Activated CD4-positive, alpha-beta T cell treated with anti-CD3 and anti-CD28 coated beads, Interleukin-2, amount 50 U/mL, for 24 hours (primary cell): Measurements from ENCODE around the gene FAM53B.

ENCODE experiments used
- DNase-seq, 2 donors: peaks; one replicate each; pipeline ENCODE4 v3.0.0-alpha.2; 2020; ENCODE audit warnings: low read depth in 1 of 2, low spot score in 1 of 2

FAM53B gene

GRCh38 chr10:124681626-124682552 is 62.3 kb downstream of the FAM53B start:
- DNase-seq, result no peak

DNA sequence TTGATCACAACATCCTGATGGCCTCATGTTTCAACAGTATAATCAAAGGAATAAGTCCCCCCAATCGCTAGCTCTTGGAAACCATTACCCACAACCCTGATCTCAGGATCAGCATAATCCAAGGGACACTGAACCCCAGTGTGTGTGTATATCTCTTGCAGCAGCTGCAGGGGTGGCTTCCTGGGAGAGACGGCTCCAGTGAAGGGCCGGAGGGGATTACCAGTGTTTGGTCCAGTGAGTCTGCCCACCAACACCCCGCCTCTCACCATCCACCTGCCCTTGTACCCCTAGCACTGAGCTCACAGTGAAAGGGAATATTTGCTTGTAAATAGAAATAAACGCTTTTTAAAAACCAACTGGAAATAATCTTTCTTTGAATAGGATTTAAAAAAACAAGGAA is 63.1 kb downstream of the FAM53B start:
- DNase-seq, result no peak

DNA sequence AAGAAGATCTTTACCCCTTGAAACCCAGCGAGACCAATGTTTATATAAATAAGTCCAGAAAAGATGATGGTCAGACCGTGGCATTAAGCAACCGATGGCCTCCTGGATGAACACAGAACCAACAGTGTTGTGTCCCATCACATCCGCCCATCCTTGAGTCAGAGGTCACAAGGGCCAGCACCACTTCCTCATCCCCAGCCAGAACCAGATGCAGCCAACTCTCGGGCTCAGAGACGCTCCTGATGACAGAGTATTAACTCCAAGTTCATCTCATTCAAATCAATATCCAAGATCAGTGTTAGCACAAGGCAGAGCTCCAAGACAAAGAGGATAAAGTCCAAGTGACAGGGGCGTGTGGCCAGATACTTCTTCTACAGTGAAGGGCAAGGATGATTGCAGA is 63.5 kb downstream of the FAM53B start:
- DNase-seq, result no peak

DNA sequence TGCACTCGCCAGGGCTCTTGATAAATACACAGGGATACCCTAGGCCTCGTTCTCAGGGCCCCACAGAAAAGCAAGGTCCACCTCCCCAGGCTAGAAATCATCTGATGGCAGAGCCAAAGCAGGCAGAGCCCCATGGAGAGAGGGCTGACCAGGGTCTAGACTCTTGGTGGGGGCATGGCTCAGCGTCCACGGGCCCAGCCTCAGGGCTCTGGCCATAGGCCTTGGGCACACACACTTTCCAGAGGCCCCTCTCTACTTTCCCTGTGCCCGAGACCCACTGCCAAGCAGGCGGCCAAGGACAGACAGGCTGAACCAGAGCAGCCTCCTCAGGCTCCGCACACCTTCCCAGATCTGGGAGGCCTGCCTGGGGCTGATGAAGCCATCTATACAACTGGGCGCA is 64.8 kb downstream of the FAM53B start:
- no peak for DNase-seq

GRCh38 chr10:124678557-124679240 is 65.5 kb downstream of the FAM53B start:
- DNase-seq, result no peak

DNA sequence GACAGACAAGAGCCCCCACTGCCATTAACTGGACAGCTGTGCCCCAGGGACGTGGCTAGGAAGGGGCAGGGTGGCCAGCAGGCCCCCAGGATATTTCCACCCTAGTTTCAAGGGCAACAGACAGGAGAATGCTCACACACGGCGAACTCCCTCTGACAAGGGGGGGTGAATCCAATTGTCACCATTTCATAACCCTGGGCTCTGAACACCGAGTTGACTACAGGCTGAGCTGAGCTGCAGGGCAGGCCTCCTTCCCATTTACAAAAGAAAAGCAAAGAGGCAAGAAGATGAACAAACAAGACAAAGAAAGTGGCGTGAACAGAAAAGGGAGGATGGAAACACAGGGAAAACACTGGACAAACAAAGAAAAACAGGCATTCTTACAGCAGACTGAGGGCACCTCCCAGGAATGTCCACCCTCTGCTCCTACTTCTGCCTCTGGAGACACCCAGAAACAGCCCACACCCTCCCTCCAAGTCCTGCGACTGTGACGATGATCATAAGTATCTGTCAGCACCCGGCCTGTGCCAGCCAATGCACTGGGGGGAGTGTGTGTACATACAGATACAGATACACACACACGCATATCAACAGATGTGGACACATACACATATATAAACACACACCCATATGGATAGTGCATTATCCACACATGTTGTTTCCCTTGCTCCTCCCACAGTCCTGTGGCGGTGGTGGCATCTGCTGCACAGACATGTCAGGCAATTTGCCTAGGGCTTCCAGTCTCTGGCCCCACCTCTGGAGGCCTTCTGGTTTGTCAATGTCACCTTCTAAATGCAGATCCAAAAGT is 66.2 kb downstream of the FAM53B start:
- no peak for DNase-seq

DNA sequence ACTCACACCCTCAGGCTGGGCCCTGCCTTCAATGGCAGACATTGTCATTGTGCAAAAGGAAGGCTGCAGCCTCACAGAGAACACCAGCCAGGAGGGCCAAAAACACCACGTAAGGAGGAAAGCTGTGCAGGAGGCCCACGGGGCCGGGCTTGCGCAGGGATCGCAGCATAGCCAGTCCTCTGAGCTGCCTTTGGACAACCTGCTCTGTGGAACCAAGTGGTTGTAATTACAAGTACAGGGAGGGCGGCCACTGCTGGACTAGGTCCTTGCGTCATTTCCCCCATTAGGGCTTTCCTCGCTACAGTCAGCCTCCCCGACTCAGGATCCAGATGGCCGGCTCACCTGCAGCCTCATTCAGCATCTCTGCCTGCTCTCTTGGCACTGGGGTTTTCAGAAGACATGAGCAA is 66.9 kb downstream of the FAM53B start:
- no peak for DNase-seq

- DNase-seq, result no peak
These were observed 67.6 kb downstream of the FAM53B start for GRCh38 chr10:124676416-124677062.

- no peak for DNase-seq
These were observed 68.4 kb downstream of the FAM53B start for GRCh38 chr10:124675824-124676223.

GRCh38 chr10:124675261-124675660 is 68.9 kb downstream of the FAM53B start:
- DNase-seq, result no peak

DNA sequence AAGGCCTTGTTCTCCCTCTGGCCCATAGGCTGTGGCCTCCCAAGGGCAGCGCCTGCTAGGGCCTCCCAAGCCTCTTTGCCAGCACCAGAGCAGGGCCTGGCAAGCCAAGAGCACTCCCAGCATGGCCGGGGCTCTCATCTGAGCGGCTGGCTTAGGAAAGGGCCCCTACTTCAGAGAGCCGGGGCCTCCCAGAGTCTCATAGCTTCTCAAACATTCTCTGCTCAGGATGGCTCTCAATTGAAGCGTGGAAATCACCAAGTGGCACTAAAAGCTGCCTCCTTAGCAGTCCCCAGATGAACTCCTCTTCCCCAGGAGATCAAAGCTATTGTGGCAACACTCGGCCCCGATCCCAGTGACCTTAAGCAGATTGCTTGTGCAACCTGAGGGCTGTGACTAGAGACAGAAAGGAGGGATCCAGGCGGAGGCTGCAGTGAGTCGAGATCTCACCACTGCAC is 69.4 kb downstream of the FAM53B start:
- DNase-seq, result no peak

GRCh38 chr10:124672181-124672638 is 72.0 kb downstream of the FAM53B start:
- DNase-seq, result no peak

DNA sequence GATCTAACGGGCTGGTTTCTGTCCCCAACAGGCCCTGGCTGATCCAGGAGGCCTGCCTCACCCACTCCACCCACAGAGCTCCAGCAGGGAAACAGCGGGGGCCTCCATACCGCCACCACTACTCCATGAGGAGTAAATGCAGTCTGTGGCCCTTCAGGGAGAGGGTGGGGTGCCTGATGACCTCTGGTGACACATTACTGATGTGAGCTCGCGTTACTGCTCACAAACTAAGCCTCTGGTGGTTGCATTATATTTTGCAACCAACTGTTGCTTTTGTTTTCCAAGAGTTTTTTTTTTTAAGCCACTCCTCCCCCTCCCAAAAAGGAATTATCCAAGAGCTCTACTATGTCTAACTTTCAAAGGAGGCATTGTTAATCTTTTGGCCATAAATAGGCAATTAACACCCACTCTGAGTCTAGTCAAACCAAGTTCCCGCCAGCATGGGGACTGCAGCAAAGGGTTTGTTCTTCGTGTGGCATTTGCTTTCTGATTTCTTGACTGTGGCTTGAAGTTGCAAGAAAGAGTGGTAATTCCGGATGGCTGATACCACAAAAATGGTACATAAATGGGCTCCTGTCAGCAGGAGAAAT is 72.6 kb downstream of the FAM53B start:
- no peak for DNase-seq

- no peak for DNase-seq
These were observed 73.3 kb downstream of the FAM53B start for GRCh38 chr10:124670849-124671248.

GRCh38 chr10:124669824-124670654 is 74.1 kb downstream of the FAM53B start:
- DNase-seq, result no peak

- no peak for DNase-seq
These were observed 74.9 kb downstream of the FAM53B start for GRCh38 chr10:124669141-124669823.

DNA sequence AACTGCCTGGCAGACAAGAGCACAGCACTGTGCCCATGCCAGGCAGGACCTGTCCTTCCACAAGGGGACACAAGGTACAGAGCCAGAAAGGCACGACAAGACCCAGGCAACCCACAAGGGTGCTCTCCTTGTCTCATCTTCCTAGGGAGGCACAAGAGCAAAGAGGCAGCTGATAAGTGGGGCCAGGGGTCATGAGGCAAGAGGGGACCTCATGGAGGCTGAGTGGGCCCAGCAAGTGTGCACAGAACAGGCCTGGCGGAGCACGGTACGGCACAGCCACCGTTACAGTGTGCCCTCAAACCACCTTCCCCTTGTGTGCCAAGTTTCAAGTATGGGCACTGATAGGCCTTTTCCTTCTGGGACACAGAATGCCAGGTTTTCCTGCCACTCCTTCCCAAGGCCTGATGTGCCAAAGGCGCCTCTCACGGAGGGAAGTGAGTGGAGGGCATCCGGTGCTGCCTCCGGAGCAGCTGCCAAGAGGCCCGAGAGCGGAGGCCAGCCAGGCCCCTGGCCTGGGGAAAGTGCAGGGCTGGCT is 75.6 kb downstream of the FAM53B start:
- no peak for DNase-seq

GRCh38 chr10:124667425-124668345 is 76.5 kb downstream of the FAM53B start:
- no peak for DNase-seq
